Measurements from ENCODE around the gene UEVLD.

UEVLD gene

DNA sequence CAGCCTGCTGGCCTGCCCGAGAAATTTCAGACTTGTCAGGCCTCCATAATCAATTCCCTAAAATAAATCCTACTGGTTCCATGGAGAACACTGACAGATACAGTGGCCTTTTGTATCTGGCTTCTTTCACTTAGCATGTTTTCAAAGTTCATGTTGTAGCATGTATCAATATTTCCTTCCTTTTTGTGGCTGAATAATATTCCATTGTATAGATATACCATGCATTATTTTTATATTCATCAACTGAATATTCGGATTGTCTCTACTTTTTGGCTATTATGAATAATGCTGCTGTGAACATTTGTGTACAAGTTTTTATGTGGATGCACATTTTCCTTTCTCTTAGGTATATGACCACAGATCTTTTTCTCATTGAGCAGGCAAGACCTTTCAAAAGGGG, 35.2 kb upstream of the UEVLD start:
- no peaks in the 10 kb centered on the region for H3K9me3 ChIP-seq (ENCODE audit: insufficient read depth, low read depth, low read length)
- H3K9me2 ChIP-seq (replicated peaks; ENCODE audit: low read depth, low read length): no peaks in the 10 kb centered on the region
- no peak for TF ChIP-seq EZH2phosphoT487 (IDR thresholded peaks at IDR 0.05; ENCODE audit: borderline replicate concordance)
- TF ChIP-seq, protein P1, sequence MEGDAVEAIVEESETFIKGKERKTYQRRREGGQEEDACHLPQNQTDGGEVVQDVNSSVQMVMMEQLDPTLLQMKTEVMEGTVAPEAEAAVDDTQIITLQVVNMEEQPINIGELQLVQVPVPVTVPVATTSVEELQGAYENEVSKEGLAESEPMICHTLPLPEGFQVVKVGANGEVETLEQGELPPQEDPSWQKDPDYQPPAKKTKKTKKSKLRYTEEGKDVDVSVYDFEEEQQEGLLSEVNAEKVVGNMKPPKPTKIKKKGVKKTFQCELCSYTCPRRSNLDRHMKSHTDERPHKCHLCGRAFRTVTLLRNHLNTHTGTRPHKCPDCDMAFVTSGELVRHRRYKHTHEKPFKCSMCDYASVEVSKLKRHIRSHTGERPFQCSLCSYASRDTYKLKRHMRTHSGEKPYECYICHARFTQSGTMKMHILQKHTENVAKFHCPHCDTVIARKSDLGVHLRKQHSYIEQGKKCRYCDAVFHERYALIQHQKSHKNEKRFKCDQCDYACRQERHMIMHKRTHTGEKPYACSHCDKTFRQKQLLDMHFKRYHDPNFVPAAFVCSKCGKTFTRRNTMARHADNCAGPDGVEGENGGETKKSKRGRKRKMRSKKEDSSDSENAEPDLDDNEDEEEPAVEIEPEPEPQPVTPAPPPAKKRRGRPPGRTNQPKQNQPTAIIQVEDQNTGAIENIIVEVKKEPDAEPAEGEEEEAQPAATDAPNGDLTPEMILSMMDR (conservative IDR thresholded peaks at IDR 0.05; ENCODE audit: low read length): no peak
- H3K9ac ChIP-seq (ENCODE audit: low read depth, low read length, poor library complexity, severe bottlenecking): no peak overlapping the region
- peaks cover 82% of the 10 kb centered on the region for H3K79me2 ChIP-seq (ENCODE audit: insufficient read depth, low read length)
- no peaks in the 10 kb centered on the region for H3F3A ChIP-seq (ENCODE audit: low read depth)
- no peak overlapping the region for H2AFZ ChIP-seq (ENCODE audit: low read length)
- no peaks in the 10 kb centered on the region for H3K36me3 ChIP-seq (ENCODE audit: insufficient read depth, low read length)
- no peak overlapping the region for H3K4me3 ChIP-seq (ENCODE audit: low read length, poor library complexity, severe bottlenecking)
- H3K27me3 ChIP-seq (ENCODE audit: insufficient read depth, low read length, poor library complexity, severe bottlenecking): no peaks in the 10 kb centered on the region
- no peak overlapping the region for H3K4me2 ChIP-seq (ENCODE audit: low read depth, low read length, poor library complexity, severe bottlenecking)
- peaks cover 47% of the 10 kb centered on the region for H4K20me1 ChIP-seq (ENCODE audit: insufficient read depth, low read length, poor library complexity, severe bottlenecking)
- peaks cover 5% of the 10 kb centered on the region for H3K4me1 ChIP-seq (ENCODE audit: insufficient read depth, low read length, poor library complexity, severe bottlenecking)

DNA sequence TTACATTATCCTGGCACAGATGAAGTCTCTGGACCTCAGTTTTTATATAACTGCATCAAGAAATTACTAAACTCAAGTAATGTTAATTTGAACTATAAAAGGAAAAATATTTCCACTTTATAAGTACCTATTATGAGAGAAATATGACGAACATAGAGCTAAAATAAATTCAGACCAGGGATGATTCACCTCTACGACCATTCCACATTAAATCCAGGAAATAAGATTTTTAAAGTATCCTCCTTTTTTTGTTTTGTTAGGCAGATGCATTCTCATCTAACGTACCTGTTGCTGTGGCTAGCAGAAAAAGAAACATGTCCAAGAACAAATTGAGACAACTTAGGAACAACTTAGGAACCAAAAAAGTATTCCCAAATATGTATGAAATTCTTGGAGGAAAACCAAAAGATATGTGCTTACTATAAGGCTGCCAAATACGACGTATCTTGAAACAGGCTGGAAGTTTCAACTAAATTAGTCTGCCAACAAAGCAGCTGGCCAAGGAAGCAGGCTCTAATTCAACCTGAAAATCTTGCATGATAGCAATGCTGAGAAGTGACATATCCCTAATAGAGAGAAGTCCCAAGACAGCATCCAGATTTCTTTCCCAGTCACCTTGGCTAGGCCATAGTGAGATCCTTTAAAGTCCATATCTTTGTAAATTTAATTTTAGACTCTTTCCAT, 29.9 kb upstream of the UEVLD start:
- H3K36me3 ChIP-seq (ENCODE audit: insufficient read depth, low read length): peaks cover 34% of the 10 kb centered on the region
- H3K4me2 ChIP-seq (ENCODE audit: low read depth, low read length, poor library complexity, severe bottlenecking): peak overlapping the region; percentile 66
- H3K27me3 ChIP-seq (ENCODE audit: insufficient read depth, low read length, poor library complexity, severe bottlenecking): no peaks in the 10 kb centered on the region
- no peaks in the 10 kb centered on the region for H3K9me2 ChIP-seq (replicated peaks; ENCODE audit: low read depth, low read length)
- H3K4me3 ChIP-seq (ENCODE audit: low read length, poor library complexity, severe bottlenecking): peak overlapping the region; percentile 25
- H3K9ac ChIP-seq (ENCODE audit: low read depth, low read length, poor library complexity, severe bottlenecking): peak overlapping the region; percentile 1
- peaks cover 18% of the 10 kb centered on the region for H3K4me1 ChIP-seq (ENCODE audit: insufficient read depth, low read length, poor library complexity, severe bottlenecking)
- H4K20me1 ChIP-seq (ENCODE audit: insufficient read depth, low read length, poor library complexity, severe bottlenecking): peaks cover 44% of the 10 kb centered on the region
- peaks cover 49% of the 10 kb centered on the region for H3K79me2 ChIP-seq (ENCODE audit: insufficient read depth, low read length)
- H2AFZ ChIP-seq (ENCODE audit: low read length): no peak overlapping the region
- no peaks in the 10 kb centered on the region for H3K9me3 ChIP-seq (ENCODE audit: insufficient read depth, low read depth, low read length)
- H3F3A ChIP-seq (ENCODE audit: low read depth): no peaks in the 10 kb centered on the region
- TF ChIP-seq, protein P1 (conservative IDR thresholded peaks at IDR 0.05; ENCODE audit: low read length): no peak
- no peak for TF ChIP-seq EZH2phosphoT487 (IDR thresholded peaks at IDR 0.05; ENCODE audit: borderline replicate concordance)

DNA sequence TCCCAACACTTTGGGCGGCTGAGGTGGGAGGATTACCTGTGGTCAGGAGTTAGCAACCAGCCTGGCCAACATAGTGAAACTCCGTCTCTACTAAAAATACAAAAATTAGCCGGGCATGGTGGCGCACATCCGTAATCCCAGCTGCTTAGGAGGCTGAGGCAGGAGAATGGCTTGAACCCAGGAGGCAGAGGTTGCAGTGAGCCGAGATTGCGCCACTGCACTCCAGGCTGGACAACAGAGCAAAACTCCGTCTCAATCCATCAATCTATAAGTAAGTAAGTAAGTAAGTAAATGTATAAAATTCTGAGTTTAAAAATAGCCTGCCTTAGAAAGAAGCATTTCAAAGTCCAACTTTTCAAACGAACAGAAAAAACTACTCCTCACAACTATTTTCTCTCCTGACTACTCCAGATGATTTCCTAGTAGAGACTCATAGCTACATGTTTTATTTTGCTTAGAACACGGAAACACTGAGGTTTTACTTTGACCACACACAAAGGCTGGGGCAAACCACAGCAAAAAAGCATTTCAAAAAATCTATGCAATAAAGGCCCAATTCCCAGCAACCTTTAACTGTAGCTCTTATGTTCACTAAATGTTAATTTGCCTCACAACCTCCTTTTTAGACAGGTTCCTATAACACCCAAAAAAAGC, 29.3 kb upstream of the UEVLD start:
- Histone ChIP-seq H3K9me2 (replicated peaks; ENCODE audit: low read depth, low read length) (no peaks in the 10 kb centered on the region), H2AFZ (ENCODE audit: low read length) (no peak overlapping the region), H3F3A (ENCODE audit: low read depth) (no peaks in the 10 kb centered on the region), H3K27me3 (ENCODE audit: insufficient read depth, low read length, poor library complexity, severe bottlenecking) (no peaks in the 10 kb centered on the region), H3K4me2 (ENCODE audit: low read depth, low read length, poor library complexity, severe bottlenecking) (peak overlapping the region; percentile 66), H3K9me3 (ENCODE audit: insufficient read depth, low read depth, low read length) (no peaks in the 10 kb centered on the region), H3K9ac (ENCODE audit: low read depth, low read length, poor library complexity, severe bottlenecking) (no peak overlapping the region), H3K36me3 (ENCODE audit: insufficient read depth, low read length) (peaks cover 39% of the 10 kb centered on the region), H3K79me2 (ENCODE audit: insufficient read depth, low read length) (peaks cover 44% of the 10 kb centered on the region), H3K4me3 (ENCODE audit: low read length, poor library complexity, severe bottlenecking) (peak overlapping the region; percentile 25), H3K4me1 (ENCODE audit: insufficient read depth, low read length, poor library complexity, severe bottlenecking) (peaks cover 18% of the 10 kb centered on the region), H4K20me1 (ENCODE audit: insufficient read depth, low read length, poor library complexity, severe bottlenecking) (peaks cover 40% of the 10 kb centered on the region)
- TF ChIP-seq, protein P1 (conservative IDR thresholded peaks at IDR 0.05; ENCODE audit: low read length): no peak
- TF ChIP-seq EZH2phosphoT487 (IDR thresholded peaks at IDR 0.05; ENCODE audit: borderline replicate concordance): no peak

Data from Loucy (cell line).